Globus pallidus (tissue), 1 donor: ENCODE results near the gene PHKB.

Experiments used
- DNase-seq: peaks from one replicate; pipeline ENCODE4 v3.0.0-alpha.2; 2015; ENCODE audit warnings: low spot score

PHKB gene

DNA sequence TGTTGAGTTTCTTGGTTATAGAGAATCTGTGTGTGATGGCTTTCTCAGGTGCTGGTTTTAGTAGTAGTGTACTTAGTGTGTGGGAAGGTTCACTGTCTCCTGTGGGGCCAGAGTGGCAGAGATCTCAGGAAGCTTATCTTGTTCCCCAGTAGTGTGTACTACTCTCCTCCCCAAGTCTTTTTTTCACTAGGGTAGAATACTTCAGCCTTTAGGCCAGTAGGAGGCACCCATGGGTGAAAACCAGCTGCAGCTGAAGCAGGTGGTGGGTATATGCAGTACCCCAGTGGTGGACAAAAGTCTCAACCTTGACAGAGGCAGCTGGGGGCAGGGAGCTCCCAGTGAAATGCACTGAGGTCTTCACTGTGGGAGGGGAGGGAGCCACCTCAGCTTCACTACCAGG is 109.9 kb downstream of the PHKB start:
- no peak for DNase-seq

DNA sequence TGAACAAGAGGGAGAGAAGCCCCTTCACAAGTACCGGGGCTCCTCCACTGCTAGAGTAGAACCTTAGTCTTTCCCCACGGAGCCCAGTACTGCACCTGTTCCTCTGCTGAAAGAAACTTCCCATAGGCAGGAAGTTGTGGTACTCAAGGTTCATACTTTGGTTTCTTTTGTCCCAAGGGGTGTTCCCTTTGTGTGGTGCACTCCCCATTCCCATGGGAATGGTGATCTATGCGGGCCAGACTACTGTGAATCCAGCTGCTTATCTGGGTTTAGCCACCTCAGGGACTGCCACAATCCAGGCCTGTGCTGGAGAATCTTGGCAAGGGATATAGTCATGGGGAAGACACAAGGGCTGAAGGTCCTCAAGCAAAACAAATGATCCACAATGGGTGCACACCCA is 110.6 kb downstream of the PHKB start:
- no peak for DNase-seq

DNA sequence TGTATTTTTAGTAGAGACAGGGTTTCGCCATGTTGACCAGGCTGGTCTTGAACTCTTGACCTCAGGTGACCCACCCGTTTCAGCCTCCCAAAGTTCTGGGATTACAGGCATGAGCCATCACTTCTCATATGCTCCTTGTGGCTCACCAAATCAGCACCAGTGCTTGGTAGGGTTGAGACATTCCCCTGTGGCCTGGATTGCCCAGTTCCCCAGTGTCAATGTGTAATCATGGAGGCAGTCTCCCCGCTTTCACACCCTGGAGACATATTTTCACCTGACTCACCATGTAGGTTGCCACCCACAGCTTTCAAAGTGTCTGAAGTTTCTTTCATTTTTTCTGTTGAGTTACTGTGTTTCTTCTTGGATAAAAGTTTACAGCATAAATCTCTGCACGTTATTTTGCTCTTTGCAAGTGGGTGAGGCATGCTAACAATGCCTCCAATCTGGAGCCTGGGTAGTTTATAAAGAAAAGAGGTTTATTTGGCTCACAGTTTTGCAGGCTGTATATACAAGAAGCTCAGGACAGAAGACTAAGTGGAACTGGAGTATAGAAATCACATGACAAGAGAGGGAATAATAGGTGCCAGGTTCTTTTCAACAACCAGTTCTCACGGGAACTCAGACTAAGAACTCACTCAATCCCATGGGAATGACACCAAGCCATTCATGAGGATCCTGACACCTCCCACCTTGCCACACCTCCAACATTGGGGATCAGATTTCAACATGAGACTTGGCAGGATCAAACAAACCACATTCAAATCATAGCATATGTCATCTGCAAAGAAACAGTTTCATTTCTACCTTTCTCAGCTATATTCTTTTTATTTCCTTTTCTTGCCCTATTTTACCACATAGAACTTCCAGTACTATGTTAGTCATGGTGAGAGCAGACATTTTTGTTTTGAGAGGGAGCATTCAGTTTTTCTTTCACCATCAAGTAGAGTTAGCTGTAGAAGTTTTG is 113.2 kb downstream of the PHKB start:
- no peak for DNase-seq

DNA sequence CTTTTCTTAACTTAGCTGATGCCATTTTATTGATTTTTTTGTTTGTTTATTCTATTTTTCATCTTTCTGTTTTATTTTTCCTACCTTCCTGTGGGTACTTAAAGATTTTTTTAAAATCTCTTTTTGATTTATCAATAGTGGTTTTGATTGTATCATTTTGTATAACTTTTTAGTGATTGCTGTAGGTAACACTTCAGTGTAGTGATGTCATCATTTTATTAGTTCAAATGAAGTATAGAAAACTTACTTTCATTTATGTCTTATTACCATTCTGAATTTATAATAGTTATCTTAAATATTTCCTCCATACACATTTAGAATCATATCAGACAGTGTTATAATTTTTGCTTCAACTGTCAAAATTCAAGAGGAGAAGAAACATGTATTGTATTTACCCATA is 115.9 kb downstream of the PHKB start:
- DNase-seq, result no peak

DNA sequence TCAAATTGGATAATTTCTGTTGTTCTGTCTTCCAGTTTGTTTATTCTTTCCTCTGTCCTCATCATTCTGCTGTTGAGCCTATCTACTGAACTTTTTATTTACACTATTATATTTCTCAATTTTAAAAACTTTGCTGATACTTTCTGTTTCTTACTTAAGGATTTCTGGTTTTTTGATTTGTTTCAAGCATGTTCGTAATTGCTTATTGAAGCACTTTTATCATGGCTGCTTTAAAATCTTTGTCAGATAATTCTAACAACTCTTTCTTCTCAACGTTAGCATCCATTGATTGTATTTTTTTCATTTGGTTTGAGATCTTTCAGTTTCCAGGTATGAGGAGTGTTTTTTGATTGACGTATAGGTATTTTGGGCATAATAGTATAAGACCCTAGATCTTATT is 116.9 kb downstream of the PHKB start:
- no peak for DNase-seq

DNA sequence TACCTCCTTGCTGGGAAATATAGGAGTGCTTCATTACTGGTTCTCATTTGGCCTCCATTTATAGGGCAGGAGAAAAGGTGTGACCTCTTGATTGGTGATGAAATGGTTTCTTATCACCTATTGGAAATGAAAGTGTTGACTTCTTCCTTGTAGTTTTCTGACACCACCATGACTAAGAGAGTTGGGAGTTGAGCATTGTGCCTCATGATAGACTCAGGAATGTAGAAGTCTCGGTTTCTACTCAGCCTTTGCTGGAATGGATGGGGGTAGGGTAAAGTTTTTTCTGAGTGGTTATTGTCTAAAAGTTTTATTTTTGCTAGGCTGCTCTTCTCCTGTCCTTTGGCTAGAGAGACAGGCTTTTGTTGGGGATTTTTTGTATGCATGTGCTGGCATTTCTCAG is 117.4 kb downstream of the PHKB start:
- DNase-seq, result no peak

DNA sequence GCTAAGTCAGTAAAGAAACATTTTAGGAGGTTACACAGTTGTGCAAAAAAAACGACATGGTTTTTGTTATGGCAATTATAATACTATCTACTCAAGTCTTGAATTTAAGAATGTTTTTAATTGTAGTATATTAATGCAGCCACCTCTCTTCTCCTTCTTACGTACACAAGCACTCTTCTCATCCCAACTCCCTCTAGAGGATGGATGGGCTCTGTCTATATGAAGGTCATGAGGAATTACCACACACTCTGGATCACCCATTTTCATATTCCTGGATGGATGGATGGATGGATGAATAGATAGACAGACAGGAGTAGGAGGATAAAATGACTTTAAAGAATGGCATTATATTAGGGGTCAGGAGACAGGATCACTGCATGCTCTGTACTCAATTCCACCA is 120.0 kb downstream of the PHKB start:
- DNase-seq, result no peak

DNA sequence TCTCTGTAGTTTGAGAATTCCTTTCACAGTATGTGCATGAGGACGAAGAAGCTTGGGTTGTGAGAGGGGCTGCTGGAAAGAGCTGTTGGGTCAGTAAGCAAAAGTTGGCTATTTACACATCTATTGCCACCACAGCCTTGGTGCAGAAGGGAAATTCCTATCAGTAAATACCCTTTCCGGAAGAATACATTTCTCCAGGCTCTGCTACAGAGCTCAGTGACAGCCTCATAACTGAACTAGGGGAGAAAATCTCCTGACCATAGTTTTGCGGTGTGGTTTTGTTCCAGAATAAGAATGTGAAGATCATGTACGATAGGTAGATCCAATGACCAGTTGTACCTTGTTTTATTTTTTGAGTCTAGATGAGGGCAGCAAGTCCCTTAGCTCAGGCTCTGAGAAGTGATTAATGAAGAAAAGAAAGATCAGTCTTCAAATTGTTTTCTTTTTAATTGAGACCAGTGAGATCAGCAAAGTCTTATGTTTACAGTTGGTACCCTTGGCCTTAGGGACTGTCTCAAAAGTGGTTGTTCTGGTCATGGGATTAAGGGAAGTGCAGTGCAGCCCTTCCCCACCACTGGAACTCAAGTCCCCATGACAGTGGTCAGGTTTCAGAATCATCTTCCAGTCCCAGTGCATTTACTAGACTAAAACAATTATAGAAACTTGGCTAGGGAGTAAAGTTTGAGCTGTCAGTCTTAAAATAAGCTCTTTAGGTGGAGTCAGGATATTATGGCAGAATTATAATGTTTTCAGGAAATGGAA is 123.5 kb downstream of the PHKB start:
- DNase-seq, result no peak

DNA sequence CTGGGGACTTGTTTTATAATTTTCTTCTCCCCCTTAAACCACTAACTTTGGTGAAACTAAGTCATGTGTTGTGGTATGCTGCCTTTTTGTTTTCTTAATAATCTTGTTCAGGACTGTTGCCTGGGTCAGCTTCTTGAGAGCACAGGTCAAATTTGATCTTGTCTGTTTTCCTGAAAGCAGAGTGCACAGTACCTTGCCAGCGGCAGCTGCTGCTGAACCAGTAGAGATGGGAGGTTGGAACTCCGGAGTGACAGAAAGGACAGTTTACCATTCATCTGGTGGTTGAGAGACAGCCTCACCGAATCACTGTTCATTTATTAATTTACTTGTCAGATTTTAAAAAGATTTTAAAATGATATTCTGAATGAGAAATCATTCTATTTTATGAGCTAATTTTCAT is 125.0 kb downstream of the PHKB start:
- DNase-seq, result no peak

DNA sequence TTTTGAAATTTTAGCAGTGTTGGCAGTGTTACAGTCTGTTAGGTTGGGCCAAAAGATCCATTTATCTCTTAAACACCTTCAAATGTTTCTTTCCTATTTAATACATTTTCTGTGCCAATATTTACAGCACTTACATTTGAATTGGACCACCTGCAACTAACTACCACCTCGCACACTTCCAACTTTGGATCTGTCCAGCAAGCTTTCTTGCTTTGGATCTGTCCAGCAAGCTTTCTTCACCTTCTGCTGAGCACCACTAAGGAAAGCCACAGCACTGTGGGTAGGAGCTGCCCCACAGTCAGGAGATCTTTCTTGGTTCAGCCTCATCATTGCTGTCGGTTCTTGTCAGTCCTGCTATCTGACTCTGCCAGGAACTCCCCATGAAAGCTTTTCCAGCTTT is 129.3 kb downstream of the PHKB start:
- DNase-seq, result no peak

DNA sequence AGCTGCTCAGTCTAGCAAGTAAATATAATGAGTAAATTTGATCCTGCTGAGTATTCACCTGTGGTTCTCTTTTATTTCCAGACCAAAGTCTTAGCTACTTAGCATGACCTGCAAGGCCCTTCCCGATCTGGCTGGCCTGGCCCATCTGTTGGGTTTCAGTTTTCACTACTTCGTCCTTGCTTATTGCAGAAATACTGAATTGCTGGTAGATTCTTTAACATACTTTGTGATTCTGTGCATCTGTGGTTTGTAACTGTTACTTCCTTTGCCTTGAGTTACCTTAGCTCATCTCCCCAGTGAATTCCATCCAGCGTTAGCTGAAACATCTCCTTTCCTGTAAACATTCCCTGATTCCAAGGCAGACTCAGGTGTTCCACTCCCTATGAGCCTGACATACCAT is 131.1 kb downstream of the PHKB start:
- DNase-seq, result no peak

DNA sequence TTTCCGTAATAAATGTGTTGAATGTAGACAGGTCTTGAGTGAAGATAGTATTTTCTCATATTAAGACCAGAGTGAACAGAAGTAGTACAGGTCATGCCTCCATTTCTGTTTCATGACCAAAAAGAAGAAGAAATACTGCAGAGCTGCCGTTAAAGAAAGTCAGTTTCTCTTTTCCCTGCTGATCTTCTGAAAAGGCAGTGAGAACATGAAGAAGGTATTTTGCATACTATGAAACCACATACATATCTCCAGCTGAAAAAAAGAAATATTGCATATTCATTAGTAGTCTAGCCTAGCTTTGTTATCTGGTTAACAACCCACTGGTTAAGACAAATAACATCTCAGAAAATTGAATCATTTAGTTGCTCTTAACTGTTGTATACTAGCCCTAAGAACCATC is 138.4 kb downstream of the PHKB start:
- no peak for DNase-seq

DNA sequence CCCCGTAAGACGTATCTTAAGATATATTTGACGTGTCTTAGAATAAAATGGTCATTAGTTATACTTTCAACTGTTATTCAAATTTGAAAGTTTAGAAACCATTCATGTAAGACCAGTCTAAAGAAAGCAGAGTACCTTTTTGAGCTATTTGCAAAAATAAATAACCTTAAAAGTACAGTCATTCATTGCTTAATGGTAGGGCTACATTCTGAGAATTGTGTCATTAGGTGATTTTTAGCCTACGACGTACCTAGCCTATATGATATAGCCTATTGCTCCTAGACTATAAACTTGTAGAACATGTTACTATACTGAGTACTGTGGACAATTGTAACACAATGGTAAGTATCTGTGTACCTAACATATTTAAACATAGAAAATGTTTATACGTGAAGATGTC is 139.2 kb downstream of the PHKB start:
- DNase-seq, result no peak

DNA sequence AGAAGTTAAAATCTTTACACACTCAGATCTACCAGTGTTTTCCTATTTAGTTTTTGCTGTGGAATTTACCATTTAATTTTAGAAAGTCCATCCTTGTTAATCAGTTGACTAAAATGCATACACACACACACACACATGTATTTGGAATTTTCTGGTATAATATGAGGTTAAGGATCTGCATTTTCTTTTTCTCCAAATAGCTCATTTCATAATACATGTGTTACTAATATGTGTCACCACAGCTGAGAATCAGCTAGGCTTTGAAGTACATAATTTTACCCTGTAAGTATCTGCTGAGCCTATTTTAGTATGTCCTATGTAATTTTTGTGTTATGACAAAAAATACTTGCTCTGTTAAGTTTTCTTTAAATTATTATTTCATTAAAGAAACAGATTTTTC is 143.2 kb downstream of the PHKB start:
- DNase-seq, result no peak

DNA sequence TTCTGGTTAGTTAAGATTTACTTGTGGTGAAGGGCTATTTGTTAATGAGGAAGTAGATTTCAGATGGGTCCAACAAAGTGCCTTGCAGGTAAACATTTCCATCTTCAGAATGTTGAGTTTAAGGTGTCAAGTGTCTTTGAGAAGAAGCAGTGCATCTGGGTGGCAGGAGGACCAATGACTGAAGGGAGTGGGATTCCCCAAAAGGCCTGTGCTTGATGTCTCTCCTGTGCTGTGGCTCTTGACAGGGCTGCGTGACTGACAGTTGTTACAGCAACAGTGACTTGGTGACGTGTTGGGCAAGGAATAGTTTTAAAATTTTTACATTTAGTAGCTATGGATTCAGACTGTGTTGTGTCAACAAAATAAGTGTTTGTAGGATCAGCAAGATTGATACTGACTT is 149.9 kb downstream of the PHKB start:
- no peak for DNase-seq

DNA sequence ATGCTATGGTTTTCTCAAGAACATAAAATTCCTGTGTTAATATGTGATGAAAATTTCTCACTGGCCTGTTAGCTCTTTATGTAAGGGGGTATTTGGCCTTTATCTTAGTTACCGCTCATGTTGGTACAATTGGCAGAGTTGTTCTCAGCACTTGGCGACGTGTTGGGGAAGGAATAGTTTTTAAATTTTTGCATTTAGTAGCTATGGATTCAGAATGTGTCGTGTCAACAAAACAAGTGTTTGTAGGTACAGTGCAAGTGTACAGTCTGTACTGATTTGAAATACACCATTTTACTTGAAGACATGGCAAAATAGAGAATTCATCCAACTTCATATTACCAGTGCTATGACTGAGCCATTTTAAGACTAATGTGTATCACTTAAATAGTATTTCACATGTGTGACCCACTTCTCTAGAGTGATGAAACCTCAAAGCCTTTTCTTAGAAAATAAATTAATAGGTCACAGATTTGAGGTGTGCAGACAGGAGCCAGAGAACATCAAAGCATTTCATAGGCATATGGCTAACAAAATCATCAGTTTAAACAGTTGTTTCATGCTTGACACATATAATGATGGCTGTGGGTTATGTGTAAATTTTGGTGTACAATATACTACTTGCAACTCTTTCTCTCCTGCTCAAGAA is 150.8 kb downstream of the PHKB start:
- no peak for DNase-seq

DNA sequence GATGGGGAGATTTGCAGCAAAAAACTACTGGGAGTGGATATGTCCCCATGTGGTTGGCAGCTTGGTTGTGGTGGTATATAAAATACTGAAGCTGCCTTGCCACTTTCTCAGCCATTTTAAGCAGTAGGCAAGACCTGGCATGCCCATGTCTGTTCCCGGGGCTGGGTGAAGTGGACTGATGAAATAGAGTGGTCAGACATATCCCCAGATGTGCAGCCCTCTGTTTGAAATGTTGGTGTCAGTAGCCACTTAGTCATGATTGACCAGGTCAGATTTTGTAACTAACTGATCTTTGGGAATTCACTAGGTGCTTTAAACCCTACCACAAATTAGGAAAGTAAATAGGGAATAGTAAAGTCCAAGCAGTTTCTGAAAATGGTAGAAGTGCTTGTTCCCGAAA is 151.6 kb downstream of the PHKB start:
- DNase-seq, result no peak

DNA sequence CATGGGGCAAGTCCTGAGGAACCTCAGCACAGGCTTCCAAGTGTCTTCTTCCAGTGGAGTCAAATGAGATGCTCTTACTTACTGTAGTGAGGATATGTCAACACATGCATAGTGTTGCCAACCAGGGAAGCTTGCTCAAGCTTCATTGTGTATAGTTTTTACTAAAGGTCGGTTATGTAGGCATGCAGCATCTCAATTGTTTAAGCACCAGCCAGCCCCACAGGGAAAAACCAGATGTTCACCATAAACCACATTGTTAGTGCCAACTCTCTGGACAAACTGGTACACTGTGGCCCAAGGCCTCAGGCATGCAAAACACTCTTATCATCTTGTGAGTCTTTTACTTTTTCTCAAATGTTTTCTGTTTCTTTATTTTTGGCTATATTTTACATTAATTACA is 152.1 kb downstream of the PHKB start:
- DNase-seq, result no peak

DNA sequence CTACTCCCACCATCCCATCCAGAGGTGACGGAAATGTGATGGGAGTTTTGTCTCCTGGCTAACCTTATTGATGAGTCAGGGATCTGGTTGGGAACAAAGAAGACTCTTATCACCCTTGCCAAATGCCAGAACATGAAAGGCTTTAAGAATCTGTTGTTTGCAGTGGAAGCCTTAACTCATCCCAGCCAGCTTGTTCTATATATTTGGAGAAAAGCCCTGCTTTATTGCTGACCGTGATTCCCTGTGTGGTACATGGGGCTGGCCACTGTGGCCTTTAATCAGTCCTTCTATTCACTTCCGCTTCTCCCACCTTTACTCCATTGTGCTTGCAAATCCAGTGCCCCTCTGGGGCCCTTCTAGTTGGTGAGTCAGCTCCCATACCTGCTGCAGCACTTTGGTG is 156.6 kb downstream of the PHKB start:
- DNase-seq, result no peak

DNA sequence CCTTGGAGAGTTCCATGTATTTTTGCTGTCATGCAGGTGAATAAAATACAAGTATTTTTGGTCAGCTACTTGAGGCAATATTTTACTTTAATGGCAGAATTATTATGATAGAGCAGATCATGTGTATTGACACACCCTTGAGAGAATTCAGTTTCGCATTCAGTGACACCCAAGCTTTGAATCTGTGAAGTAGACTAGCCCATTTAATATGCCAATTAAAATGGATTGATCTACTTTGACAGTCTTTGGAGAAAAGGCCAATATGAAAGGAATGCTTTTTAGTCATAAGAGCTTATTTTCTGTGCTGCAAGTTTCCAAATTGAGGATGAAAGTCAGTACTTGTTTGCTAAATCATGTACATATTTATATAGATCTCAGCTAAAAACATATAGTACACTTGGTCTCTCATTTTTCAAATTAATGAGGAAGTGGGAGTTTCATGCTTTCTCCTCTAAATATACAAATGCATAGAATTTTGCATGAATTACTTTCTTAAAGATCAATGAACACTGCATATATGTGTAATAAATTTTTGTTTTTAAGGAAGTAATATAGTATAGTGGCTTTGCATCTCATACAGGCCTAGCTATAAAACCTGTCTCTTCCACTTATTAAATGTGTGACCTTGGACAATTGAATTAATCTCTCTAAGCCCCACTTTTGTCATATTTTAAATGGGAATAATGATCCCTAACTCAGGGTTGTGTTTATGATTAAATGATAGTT is 161.5 kb downstream of the PHKB start:
- DNase-seq, result no peak

DNA sequence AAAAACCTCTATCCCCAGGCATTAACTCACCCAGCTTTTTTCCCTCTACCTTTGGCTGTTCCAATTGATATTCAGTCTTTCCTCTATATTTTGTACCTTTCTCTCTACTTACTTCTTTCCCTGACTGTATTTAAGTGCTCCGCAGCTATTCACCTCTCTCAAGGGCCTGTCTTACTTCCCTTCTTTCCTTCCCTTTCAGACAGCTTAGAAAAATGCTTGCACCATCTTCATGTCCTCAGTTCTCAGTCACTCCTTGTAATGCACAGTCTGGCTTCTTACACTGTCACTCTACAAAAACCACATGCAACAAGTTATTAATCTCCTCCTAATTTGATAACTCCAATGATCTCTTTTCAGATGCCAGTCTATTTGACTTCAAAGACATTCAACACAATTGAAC is 163.4 kb downstream of the PHKB start:
- no peak for DNase-seq

DNA sequence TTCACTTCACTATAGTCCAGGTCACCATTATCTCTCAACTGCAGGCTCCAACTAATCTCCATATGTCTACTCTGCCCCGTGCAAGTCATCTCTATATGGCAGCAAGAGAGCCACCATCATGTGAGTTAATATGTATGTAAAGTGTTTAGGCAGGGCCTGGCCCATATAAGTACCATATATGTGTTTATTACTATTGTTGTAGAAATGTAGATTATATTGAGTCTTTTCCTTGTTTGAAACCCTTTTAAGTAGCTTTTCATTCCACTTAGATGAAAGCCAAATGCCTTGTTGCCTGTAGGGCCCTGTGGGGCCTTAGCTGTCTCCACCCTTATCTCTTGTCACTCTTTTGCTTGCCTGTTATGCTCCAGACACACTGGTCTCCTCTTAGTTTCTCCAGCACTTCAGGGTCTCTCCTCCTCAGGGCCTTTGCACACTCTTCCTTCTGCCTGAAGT is 164.0 kb downstream of the PHKB start:
- no peak for DNase-seq
